Suprapubic skin (tissue), 3 donors: ENCODE measurements around the gene SUGP1.

ENCODE experiments used
- EP300 ChIP-seq: sonication (generic); formaldehyde crosslinking; IDR thresholded peaks from one replicate; pipeline ENCODE4 v1.6.1; 2017; ENCODE audit warnings: antibody characterized with exemption
- POLR2A ChIP-seq, 2 donors: fragments of 450-650 bp; IDR thresholded peaks; one replicate each; pipeline ENCODE4 v1.6.1; 2017; ENCODE audit warnings: antibody characterized with exemption in 2 of 2, mild to moderate bottlenecking in 2 of 2, moderate library complexity in 2 of 2
- TF ChIP-seq, protein P1 (sequence below), 2 donors: fragments of 200-600 bp in 1 of 2; fragments of 450-650 bp in 1 of 2; sonication (generic) in 1 of 2; IDR thresholded peaks; one replicate each; pipeline ENCODE4 v1.5.1; 2016 to 2019; ENCODE audit warnings: antibody characterized with exemption in 2 of 2, mild to moderate bottlenecking in 1 of 2, moderate library complexity in 1 of 2

DNA sequence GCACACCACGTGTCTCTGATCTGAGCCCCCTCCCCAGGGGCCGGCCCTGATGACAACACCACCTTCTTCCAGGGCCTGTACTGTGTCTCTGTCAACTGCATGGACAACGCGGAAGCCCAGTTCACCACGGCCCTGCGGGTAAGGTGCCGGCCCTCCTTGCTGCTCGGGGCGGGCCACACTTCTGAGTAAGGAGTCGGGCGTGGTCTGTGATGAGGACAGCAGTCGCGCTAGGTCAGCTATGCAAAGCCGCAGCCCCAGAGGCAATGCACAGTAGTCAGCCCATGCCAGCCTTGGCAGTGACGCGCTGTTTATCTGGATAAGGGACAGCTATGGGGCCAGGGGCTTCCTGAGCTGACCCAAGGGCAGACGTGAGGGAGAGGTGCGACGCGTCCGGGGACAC lies 24.9 kb upstream of the SUGP1 start:
- TF ChIP-seq, protein P1, sequence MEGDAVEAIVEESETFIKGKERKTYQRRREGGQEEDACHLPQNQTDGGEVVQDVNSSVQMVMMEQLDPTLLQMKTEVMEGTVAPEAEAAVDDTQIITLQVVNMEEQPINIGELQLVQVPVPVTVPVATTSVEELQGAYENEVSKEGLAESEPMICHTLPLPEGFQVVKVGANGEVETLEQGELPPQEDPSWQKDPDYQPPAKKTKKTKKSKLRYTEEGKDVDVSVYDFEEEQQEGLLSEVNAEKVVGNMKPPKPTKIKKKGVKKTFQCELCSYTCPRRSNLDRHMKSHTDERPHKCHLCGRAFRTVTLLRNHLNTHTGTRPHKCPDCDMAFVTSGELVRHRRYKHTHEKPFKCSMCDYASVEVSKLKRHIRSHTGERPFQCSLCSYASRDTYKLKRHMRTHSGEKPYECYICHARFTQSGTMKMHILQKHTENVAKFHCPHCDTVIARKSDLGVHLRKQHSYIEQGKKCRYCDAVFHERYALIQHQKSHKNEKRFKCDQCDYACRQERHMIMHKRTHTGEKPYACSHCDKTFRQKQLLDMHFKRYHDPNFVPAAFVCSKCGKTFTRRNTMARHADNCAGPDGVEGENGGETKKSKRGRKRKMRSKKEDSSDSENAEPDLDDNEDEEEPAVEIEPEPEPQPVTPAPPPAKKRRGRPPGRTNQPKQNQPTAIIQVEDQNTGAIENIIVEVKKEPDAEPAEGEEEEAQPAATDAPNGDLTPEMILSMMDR (IDR thresholded peaks at IDR 0.05), result no peak
- no peak for TF ChIP-seq POLR2A (IDR thresholded peaks at IDR 0.05)
- no peak for TF ChIP-seq EP300
